ENCODE measurements around the gene DENND4A.
"Not testable (repeated sequence)": the region's sequence is repeated elsewhere in the genome, so short reads cannot be mapped to it uniquely, and the experiment has no call there.

DENND4A gene

DNA sequence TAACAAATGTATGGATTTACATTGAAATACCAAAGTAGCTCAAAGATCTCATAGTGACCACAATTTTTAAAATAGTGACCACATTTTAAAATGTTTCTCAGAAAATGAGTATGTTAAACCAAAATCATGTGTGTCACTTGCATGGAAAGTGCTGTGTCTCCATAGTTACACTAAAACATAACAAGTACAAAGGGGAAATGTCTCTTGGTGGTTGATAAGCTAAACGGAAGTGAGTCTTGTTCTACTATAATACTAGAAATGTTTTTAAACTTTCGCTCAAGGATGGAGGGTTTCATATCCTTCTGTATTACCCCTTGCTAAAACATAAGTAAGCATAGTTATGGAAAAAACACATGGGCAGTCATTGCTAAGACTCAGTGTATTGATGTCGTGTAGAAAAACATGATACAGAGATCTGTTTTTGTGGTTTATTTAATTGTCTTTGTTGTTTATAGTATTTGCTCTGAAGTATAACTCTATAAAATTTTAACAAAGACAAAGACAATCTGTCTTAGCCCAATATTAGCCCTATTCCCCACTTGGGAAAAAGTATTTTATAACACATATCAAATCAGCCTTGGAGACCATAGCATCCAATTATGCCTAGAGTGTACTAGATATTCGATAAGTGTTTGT is 27.0 kb upstream of the DENND4A start:
- DNase-seq, result no peak

DNA sequence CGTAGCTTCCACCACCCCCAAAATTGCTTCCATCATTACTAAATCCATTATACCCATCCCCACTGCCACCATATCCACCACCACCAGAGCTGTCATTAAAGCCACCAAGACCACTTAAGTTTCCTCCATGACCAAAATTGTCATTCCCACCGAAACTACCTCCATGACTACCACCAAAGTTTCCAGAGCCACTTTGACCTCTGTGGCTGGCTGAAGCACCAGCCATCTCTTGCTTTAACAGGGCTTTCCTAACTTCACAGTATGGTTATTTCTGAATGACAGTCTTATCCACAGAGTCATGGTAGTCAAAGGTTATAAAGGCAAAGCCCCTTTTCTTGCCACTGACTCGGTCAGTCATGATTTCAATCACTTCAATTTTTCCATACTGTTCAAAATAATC is 24.3 kb upstream of the DENND4A start:
- no peak for DNase-seq

DNA sequence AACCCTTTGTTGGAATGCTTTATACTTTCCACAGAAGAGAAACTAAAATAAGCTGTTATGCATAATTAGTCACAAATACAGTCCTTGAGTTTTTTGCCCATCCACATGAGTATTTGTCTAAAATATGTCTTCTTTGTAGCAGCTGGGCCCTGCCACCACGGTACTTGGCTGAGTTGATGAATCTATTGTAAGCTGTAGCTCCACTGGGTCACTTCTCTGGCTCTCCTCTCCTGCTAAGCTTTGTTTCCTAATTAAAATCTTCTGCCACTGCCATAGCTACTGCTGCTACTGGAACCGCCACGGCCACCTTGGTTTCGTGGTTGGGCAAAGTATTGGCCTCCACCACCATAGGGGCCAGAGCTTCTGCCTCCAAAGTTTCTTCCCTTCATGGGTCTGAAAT is 23.9 kb upstream of the DENND4A start:
- not testable (repeated sequence) for DNase-seq

DNA sequence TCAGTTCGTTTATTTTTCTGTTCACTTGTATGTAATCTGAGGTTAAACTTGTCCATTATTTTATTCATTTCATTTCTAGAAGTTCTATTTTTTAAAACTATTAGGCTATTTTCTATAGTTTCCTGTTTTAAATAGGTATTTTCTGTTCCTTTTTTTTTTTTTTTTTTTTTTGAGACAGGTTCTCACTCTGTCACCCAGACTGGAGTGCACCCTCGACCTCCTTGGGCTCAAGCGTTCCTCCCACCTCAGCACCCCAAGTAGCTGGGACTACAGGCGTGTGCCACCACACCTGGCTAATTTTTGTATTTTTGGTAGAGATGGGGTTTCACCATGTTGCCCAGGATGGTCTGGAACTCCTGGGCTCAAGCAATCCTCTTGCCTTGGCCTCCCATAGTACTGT is 22.2 kb upstream of the DENND4A start:
- not testable (repeated sequence) for DNase-seq

DNA sequence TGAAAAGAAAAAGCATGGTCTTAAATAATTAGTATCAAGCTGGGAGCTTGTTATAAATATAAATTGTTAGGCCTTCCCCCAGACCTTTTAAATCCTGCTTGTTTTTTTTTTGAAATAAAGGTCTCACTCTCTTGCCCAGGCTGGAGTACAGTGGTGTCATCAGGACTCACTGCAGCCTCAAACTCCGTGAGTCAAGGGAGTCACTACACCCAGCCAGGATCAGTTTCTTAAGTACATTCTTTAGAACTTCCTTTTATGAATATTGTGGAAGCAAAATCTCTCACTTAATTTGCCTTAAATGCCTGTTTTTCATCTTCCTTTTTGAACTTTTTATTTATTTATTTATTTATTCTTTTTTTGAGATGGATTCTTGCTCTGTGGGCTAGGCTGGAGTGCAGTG is 20.8 kb upstream of the DENND4A start:
- no peak for DNase-seq

DNA sequence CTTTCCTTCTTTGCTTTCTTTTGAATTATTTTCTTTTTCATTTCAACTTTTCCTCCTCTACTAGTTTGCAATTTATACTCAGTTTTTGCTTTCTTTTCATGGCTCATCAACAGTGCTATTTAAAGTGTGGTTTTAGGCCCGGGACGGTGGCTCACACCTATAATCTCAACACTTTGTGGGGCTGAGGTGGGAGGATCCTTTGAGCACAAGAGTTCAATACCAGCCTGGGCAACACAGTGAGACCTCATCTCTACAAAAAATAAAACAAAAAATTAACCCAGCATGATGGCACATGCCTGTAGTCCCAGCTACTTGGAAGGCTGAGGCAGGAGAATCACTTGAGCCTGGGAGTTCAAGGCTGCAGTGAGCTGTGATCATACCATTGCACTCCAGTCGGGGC is 20.4 kb upstream of the DENND4A start:
- no peak for DNase-seq

DNA sequence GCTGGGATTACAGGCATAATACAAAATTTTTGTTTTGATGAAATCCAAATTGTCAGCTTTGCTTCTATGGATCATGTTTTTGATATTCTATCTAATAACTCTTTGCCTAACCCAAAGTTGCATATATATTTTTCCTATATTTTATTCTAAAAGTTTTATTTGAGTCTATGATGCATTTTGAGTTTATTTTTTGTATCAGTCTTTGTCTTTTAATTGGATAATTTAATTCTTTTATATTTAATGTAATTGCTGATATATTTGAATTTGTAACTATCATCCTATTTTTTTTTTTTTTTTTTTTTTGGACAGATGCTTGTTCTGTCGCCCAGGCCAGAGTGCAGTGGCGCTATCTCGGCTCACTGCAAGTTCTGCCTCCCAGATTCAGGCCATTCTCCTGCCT is 19.7 kb upstream of the DENND4A start:
- no peak for DNase-seq

DNA sequence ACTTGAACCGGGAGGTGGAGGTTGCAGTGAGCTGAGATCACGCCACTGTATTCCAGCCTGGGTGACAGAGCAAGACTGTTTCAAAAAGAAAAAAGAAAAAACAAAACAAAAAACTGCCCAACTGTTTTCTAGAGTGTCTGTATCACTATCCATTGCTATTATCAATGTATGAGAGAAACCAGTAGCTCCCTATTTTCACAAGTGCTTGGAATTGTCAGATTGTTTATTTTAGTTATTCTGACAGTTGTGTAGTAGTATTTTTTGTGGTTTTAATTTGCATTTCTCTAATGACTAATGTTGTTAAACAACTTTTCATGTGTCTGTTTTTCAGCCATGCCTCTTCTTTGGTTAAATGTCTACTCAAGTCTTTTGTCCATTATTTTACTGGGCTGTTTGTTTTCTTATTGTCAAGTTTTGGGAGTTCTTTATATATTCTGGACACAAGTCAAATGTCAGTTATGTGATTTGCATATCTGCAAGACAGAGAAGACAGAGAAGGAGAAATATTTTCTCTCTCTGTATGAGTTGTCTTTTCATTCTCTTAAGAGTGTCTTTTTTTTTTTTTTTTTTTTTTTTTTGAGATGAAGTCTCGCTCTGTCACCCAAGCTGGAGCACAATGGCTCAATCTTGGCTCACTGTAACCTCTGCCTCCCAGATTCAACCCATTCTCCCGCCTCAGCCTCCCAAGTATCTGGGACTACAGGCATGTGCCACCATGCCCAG is 19.1 kb upstream of the DENND4A start:
- DNase-seq, result not testable (repeated sequence)

DNA sequence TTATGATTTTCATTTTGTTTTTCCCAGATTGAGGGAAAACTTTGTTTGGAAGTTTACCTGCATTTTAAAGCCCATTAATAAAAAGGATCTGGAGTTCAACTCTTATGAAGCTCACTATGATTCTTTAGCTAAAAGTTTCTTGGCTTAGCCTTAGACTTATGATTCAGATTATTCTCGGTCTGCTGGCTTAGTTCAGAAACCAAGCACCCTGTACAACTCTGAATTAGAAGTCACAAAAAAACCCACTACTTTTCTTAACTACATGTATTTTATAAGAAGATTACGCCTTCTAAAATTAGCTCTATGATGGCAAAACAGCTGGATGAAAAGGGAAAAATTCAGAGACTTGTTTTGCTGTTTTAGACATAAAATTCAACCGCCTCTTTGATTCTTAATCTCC is 14.3 kb upstream of the DENND4A start:
- DNase-seq, result no peak

DNA sequence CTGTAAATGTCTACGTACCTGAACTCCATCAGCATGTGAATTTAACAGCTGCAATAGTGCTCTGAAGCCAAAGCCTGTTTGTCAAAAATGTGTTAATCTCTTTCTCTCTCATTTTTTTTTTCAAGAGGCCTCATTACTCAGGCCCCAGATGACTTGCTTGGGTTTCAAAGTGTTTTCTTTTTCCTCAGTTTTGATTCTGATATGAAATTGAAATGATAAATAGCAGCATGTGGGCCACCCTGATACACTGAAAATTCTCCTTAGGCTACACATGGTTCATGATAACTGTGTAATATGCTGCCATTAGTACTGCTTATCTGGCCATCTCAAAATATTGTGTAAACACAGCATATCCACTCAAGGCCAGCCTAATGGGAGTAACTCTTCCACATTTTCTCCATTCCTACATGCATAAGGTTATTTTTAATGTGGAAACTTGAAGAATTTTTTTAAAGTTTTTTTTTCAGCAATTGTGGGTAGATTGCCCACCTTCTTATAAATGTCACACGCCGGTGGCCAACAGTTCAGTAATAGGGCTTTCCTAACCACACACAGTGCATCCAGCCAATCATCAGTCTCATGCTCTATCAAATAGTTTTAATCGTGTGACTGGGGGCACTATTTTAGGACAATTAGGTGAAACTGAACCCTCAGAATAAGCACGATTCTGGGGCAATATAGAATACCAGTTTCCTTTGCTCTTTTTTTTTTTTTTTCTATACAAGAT is 13.1 kb upstream of the DENND4A start:
- DNase-seq, result no peak

DNA sequence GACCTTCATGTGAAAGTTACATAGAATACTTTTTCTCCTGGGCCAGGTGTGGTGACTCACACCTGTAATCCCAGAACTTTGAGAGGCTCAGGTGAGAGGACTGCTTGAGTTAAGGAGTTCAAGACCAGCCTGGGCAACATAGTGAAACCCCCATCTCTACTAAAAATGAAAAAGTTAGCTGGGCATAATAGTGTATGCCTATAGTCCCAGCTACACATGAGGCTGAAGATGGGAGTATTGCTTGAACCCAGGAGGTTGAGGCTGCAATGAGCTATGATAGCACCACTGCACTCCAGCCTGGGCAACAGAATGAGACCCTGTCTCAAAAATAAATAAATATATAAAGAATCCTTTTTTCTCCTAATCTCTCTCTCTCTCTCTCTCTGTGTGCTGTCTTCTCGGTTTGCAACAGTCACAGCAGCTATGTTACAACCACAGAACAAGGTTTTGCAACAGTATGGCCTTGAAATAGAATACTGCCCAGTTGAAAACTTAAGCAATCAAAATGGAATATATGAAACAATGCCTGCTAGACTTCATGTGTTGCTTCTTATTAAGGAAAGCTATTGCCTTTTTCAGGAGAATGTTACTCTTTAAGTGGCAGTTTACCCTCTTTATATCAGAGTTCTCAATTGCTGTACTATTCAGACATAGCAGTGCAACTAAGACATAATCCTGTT is 12.3 kb upstream of the DENND4A start:
- DNase-seq, result no peak

DNA sequence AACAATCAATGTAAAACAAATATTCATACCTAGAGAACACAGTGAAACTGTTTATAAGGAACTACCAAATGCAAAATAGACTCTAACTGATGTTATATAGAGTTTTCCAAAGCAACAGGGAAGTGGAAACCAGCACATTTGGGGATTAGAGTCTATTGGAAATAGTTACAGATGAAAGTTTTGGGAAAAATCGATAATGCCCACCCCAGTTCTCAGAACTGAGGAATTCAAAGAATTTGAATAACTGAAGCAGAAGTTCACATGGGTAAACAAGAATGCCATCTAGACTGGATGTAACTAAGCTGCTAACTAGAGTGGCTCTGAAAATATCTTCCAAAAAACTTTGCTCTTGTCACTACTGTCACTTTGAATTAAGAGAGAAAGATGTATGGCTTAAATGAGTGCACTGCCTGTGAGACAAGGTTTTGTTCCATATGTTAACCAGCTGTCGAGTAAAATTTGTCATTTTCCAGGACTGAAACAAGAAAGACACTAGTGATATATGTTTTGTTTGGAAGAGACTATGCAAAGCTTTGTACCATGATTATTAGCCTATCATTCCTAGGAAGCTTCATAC is 9.2 kb upstream of the DENND4A start:
- no peak for DNase-seq

DNA sequence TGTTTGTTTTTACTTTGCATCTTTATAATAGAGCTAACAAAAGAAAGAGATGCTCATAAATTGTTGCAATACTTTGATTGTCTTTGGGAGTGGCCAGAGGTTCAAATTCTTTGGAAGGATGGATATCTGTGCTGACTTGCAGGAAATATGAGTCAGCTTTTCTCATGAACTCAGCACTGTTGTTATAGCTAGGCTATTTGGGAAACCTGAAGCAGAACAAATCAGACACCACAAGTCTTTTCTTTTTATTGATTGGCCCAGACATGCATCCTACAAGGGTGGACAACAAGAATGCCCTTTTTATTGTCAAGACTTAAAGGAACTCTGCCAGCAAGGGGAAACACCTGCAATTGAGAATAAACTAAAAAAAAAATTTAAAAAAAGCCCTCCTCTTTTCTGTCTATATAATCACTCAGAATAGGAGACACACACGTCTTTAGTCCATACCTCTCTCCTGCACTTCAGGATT is 4.6 kb upstream of the DENND4A start:
- no peak for DNase-seq

DNA sequence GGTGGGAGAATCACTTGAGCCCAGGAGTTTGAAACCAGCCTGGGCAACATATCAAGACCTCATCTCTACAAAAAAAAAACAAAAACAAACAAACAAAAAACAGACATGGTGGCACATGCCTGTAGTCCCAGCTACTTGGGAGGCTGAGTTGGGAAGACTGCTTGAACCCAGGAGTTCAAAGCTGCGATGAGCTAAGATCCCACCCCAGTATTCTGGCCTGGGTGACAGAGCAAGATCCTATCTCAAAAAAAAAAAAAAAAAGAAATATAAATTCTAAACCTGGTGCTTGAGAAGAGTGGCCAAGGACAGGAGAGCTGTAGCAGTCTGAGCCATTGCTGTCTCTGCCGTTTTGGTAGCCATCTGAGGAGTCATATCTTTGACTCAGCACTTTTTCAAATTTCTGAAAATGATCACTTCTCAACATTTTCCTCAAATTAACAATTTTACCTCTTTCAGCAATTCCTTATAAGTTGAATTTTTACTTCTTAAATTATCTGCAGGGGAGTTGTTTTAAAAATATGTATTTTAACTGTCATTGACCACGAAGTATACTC is 3.6 kb upstream of the DENND4A start:
- DNase-seq, result no peak

DNA sequence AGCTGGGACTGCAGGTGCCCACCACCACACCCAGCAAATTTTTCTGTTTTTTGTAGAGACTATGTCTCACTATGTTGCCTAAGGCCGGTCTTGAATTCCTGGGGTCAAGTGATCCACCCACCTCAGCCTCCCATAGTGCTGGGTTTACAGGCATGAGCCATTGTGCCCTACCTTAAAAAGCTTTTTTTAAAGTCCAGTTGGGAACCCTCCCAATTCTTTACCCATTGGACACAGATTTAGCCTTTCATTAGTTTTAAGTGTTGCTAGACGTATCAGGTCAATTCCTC is 1.7 kb upstream of the DENND4A start:
- no peak for DNase-seq

DNA sequence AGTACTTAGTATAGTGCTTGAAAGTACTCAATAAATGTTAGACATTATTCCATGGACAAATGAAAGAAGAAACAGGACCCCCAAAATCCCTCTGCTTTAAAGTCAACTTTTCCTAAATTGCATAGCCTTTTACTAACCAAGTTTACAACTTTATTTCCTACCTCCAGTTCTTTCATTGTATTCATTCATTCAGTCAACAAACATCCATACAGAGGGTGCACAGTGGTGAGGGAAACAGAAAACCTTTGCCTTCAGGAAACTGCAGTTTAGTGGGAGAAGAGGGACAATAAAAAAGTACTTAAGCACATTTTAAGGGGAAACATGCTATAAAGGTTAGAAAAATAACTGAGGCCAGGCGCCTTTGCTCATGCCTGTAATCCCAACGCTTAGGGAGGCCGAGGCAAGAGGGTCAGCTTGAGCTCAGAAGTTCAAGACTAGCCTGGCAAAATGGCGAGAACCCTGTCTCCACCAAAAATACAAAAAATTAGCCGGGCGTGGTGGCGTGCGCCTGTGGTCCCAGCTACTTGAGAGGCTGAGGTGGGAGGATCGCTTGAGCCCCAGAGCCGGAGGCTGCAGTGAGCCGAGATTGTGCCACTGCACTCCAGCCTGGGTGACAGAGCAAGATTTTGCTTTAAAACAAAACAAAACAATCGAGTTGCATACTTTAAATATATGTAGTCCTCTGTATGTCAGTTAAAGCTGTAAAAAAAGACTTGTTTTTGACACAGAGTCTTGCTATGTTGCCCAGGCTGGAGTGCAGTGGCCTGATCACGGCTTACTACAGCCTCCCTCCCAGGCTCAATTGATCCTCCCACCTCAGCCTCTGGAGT is 1.1 kb upstream of the DENND4A start:
- DNase-seq, result no peak

DNA sequence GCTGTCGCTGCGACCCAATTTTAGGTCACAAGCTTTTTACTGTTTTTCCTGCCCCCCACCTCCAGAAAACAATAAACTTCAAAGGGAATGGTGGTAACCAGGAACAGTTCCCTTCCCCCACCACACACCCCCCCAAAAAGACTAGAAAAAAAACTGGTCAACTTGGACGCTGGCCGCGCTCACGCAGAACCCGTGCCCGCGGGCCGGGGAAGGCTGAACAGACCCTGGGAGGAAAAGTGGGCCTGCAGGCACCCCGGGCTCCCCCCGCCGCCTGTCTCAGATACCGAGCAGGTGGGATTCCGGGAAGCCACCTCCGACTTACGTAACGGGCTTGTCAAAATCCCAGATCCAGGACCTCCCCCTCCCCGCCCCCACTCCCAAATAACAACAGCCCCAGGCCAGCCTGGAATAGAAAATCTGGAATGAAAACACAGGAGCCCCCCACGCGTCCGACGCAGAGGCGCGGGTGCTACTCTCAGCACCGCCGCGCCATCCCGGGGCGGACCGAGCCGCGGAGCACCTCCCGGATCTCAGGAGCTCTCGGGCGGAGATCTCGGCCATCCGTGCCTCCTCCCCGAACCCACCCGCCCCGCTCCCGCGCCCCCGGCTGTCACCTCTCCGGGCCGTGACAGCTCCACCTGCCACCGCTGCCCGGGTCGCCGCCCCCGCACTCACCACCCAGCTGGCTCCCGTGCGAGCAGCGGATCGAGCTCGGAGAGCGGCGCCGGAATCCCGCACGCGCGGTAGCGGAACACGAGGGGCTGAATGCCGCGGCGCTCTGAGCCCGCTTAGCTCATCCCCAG is 557 bp downstream of the DENND4A start:
- peak; percentile 90 for DNase-seq

DNA sequence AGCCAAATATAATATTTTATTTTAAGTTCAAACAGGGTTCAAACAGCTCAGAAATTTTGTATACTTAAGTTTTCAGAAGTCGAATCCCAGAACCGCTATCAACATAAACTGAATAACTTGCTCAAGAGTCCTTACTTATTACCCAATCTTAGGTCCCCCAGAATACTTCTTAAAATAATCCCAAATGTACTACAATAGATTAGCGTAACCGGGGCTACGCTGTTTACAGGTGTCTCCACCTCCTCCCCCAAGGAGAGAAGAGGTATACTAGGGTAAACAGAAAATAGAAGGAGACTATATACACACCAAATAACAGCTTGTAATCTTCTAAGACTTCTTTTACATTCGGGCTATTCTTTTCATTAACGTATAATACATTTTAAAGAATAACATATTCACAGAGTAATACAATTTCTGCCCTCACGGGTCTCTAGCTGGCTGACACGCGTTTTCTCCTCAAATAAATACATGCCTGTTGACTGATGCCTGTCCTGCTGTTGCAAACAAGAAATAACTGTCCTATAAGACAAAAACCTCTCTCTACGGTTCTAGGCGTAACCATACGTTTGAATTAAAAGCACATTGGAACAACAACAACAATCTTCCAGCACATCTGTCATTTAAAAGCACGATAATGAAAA is 1.3 kb downstream of the DENND4A start:
- peak; percentile 57 for DNase-seq

DNA sequence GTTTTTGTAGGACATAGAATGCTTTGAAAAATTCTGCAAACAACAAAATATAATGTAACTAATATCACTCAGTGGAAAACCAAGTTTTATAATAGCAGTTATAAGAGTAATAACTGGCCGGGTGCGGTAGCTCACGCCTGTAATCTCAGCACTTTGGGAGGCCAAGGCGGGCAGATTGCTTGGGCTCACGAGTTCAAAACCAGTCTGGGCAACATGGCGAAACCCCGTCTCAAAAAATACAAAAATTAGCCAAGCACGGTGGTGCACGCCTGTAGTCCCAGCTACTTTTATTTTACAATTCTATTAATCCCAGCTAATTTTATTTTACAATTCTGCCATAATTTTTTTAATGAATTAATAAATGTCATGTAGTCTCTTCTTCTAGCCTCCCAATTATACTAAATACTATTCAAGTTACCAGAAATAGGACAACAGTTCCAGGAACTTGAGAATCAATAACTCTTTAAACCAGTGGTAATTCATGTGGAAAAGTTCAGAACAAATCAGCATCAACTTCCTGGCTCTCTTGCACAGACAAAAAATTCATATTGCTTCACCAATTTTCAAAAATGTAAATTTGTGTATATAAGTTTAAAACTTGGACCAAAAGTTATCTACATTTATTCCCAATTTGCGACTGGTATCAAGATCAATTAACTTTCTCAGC is 2.2 kb downstream of the DENND4A start:
- DNase-seq, result no peak

DNA sequence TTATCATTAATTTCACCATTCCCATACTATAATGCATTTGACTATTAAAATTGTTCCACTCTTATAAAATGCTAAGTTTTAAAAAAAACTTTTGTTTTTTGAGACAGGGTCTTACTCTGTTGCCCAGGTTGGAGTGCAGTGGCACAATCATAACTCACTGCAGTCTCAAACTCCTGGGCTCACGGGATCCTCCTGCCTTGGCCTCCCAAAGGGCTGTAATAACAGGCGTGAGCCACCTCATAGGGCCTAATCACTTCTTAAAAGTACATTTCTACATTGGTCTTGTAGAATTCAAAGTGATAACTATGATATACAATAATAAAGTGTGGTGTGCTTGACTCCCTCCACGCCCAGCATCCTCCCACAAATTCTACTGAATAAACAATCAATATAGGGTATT is 3.0 kb downstream of the DENND4A start:
- no peak for DNase-seq
